RWPE1 (cell line): ENCODE data around the gene TMEM91.

Experiments used
- CTCF ChIA-PET: fragments of 350-600 bp; sonication (Branson Sonifier 250); formaldehyde crosslinking; extraction: SDS; loops from one replicate; lab custom pipeline; 2021; lab: Yijun Ruan, JAX
- POLR2A ChIA-PET: fragments of 400-600 bp; formaldehyde crosslinking; extraction: SDS; loops from one replicate; lab custom pipeline; 2020; ENCODE audit warnings: antibody characterized with exemption; ENCODE audit not compliant: low non-redundant PET; lab: Yijun Ruan, JAX
- DNase-seq: peaks from one replicate; pipeline ENCODE4 v3.0.0; 2012; ENCODE audit warnings: low spot score
- H3K27ac ChIP-seq: fragments of 450-650 bp; 2 replicates; pipeline ENCODE4 v1.5.1; 2017
- CTCF ChIP-seq: fragments of 450-650 bp; conservative IDR thresholded peaks from 2 replicates; pipeline ENCODE4 v1.5.1; 2017; ENCODE audit warnings: low read depth, mild to moderate bottlenecking

Gene TMEM91

DNA sequence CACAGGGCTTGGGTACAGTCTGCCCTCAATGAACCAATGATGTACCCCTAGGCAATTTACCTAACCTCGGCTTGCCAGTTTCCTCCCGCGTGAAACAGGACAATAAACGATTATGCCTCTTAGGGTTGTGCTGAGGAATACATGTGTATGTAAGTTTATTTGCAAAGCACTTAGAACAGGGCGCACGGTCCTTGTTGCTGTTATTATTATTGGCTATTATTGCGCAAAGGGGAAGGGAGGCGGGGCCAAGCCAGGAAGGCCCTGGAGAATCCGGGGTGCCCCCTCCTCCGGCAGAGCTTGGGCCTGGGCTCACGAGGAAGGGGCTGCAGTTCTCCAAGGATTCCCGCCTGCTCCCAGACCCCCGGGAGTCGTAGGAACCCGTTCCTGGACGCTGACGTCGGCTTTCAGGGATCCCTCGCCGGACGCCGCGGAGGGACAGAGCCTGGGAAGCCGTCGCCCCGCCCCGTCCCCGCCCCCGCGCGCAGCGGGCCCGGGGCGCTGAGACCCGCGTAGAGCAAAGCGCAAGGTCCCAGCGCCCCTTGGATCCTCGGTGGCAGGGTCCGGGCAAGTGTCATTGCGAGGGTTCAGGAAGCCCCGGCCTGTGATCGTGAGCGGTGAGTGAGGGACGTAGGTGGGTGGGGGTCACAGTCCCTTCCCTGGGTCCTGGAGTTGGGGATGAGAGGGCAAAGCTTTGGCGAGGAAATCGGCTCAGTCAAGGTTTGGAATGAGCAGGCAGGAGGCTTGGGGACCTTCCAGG, at the start of gene TMEM91:
Gene TMEM91 (plus strand): TSS at position 293 of the 757 bp plus-strand sequence. CDS start 1,777 bp downstream, outside the sequence.
- ChIA-PET CTCF (interaction anchor here (0.6 to 1.0 kb wide), 2 partner anchors 12 to 18 kb away, joined by 3 read pairs; no protein-coding TSS in a partner anchor), POLR2A (no interaction called here)
- TF ChIP-seq CTCF: no peak
- H3K27ac ChIP-seq: peak within 1 kb of the TSS; percentile 58
- no peak for DNase-seq

DNA sequence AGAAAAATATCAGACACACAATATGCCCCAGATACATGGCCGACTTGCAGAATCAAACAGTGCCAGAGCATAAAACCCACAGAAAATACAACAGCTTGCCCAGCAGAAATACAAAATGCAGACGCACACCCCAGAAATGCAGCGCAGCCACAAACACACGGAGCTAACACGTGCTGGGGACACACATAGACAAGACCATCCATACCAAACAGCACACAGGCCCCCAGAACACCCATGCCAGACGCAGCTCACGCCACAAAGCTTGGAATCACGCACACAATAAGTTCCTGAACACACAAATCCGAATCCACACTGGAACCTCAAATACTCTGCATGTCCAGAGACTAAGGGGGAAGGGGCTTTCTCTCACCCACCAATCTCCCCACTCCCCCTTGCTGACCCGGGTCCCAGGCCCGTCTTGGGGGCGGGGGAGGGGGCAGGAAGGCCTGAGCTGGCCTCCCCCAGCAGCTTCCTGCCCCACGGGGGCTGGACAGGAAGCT, 49.2 kb upstream of the TMEM91 start:
- peak overlapping the region; percentile 97 for H3K27ac ChIP-seq
- CTCF ChIA-PET: interaction anchor here (0.7 kb wide), 1 partner anchor 18 kb away, joined by 3 read pairs; no protein-coding TSS in a partner anchor
- no peak for TF ChIP-seq CTCF
- DNase-seq: no peak
- POLR2A ChIA-PET: interaction anchor here (1.3 kb wide), 1 partner anchor 25 kb away, joined by 7 read pairs; no protein-coding TSS in a partner anchor

DNA sequence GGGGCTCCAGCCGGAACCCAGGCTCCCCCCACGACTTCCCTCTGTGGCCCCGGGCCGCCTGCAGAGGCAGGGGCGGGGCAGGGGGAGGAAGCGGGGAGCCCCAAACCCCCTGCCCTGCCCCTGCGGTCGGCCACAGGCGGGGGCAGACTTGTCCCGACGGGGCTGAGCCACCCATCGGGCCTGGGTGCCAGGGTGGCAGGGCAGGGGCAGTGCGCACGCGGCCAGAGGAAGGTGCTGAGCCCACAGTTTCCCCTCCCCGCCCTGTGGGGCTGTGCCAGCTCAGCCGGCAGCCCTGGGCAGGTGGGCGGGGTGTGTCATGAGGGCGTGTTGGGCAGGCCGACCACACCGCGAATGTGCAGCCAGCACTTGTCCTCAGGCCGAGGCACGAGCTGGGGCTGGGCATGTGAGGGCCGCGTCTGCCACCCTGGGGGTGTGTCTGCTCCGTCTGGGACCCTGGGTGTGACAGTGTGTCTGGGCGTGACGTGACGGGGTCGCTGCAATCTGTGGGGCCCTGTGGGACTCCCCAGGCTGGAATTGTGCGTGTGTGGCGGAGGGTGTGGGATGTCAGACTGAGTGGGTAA, 48.7 kb upstream of the TMEM91 start:
- H3K27ac ChIP-seq: peak overlapping the region; percentile 97
- ChIA-PET POLR2A (interaction anchor here (1.3 kb wide), 1 partner anchor 24 kb away, joined by 7 read pairs; no protein-coding TSS in a partner anchor), CTCF (interaction anchor here (0.5 to 0.7 kb wide), 2 partner anchors 19 to 27 kb away, joined by 3 read pairs; no protein-coding TSS in a partner anchor)
- TF ChIP-seq CTCF: no peak
- DNase-seq: peak; percentile 92

DNA sequence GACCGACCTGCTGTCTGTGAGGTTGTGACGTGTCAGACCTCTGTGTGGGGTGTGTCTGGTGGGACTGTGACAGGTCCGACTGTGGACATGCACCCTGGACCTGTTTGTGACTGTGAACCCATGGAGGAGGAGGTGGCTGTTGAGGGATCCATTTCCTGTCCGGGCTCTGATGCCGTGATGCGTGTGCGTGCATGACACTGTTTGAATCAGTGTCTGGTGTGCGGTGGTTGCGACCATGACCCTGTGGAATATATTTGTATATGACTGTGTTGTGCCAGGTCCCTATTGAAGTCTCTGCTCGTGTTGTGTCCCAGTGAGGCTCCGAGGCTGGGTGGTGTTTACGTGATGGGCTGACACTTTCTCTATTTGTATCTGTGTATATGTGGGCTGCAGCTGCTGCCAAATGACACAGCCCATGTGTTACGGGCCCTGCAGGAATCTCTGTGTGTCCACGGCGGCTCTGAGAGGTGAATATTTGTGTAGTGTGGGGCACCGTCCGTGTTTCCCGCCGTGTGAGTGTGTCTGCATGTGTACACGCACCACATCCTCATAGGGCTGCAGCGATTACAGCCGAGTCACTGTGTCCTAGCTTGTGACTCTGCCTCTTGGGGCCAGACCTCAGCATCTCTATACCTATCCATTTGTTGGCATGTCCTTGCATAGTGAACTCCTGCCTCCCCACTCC, 48.0 kb upstream of the TMEM91 start:
- ChIA-PET POLR2A (interaction anchor here (1.3 kb wide), 1 partner anchor 23 kb away, joined by 7 read pairs; no protein-coding TSS in a partner anchor), CTCF (interaction anchor here (0.5 to 0.7 kb wide), 2 partner anchors 27 to 37 kb away, joined by 3 read pairs; no protein-coding TSS in a partner anchor)
- no peak for TF ChIP-seq CTCF
- no peak for DNase-seq
- peak overlapping the region; percentile 97 for H3K27ac ChIP-seq

DNA sequence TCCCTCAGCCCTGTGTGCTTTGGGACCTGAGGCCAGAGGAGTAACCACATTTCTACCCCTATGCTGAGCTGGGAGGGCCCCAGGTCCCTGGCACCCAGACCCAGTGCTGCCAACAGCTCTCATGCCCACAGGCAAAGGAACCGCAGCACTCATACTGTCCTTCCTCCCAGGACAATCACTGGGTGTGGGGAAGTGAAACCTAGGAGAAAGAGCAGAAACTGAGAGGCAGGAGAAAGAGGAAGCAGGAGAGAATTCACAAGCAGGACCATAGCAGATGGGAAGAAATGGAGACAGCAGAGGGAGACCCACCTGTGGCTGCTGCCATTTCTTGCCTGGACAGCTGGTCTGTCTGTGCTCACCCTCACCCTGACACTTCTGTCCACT, 47.5 kb upstream of the TMEM91 start:
- ChIA-PET POLR2A (no interaction called here), CTCF (interaction anchor here (0.7 kb wide), 1 partner anchor 36 kb away, joined by 3 read pairs; no protein-coding TSS in a partner anchor)
- H3K27ac ChIP-seq: peak overlapping the region; percentile 97
- no peak for TF ChIP-seq CTCF
- DNase-seq: no peak

DNA sequence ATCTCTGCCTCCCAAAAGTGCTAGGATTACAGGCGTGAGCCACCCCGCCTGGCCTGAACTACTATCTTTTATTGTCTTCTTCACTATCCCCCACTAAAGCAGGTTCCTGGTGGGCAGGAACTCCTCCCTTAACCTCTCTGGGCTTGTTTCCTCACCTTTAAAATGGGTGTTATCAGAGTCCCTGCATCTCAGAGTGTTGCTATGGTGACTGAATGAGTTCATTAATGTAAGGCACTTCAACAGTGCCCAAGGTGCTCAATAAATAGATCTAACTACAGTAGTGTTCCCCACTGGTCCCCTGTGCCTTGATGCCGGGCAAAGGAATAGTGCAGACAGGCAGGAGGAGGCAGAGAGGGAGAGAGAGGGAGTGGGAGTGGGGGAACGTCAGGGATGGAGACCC, 45.9 kb upstream of the TMEM91 start:
- ChIA-PET POLR2A (no interaction called here), CTCF (no interaction called here)
- TF ChIP-seq CTCF: no peak

More for the DNA sequence above, 45.9 kb upstream of the TMEM91 start:
- no peak for DNase-seq
- peak overlapping the region; percentile 97 for H3K27ac ChIP-seq
